Breast epithelium (tissue), 3 donors: Measurements from ENCODE around the gene CNTD1.
"Not testable (repeated sequence)": the region's sequence is repeated elsewhere in the genome, so short reads cannot be mapped to it uniquely, and the experiment has no call there.

Experiments
- CTCF ChIP-seq, 3 donors: fragments of 450-650 bp; IDR thresholded peaks; one replicate each; pipeline ENCODE4 v1.5.1; 2016 to 2017; ENCODE audit warnings: antibody characterized with exemption in 3 of 3, mild to moderate bottlenecking in 3 of 3, moderate library complexity in 3 of 3
- POLR2A ChIP-seq: fragments of 450-650 bp; IDR thresholded peaks from one replicate; pipeline ENCODE4 v1.6.1; 2016; ENCODE audit warnings: antibody characterized with exemption, mild to moderate bottlenecking, moderate library complexity
- POLR2AphosphoS5 ChIP-seq, 3 donors: sonication (generic); formaldehyde crosslinking; IDR thresholded peaks; one replicate each; pipeline ENCODE4 v1.6.1; 2017; ENCODE audit warnings: antibody characterized with exemption in 3 of 3

- TF ChIP-seq CTCF (IDR thresholded peaks at IDR 0.05); POLR2A; POLR2AphosphoS5 (IDR thresholded peaks at IDR 0.05): not testable (repeated sequence)
Measured at GRCh38 chr17:42856516-42856915, 57.9 kb downstream of the CNTD1 start.
